NCI-H2081 (cell line): ENCODE data around the gene PAPLN.
"Not testable (repeated sequence)": the region's sequence is repeated elsewhere in the genome, so short reads cannot be mapped to it uniquely, and the experiment has no call there.

Experiments used
- DNase-seq, 2 experiments: peaks; one replicate each; lab custom pipeline; 2025; lab: John Stamatoyannopoulos, UW

The PAPLN gene

DNA sequence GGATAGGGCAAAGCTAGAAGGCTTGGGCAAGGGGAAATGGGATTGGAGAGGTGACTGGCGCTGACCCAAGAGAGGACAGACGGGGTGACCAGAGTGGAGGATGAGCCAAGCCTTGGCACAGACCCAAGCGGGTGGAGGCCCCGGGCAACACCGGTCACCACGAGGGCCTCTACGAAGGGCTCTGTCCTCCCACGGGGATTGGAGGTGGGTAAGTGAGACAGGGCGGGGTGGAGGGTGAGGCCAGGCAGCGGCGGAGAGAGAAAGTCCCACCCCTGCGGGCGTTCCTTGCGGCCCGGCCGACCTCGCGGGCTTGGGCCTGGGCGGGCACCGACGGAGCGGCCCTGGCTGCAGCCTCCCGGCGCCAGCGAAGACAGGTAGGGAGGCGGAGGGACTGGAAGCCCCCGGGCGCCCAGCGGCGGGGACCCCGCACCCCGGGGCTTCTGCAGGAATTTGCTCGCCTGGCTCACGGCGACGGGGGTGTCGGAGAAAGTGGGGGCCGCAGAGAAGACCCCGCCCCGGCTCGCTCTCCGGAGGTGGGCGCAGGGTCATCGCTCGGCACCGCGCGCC is at the start of gene PAPLN:
PAPLN (plus strand) TSS at position 288 of the 567 bp plus-strand sequence. CDS start 2,273 bp downstream, outside the sequence.
- no peak for DNase-seq

- no peak for DNase-seq
Observed at GRCh38 chr14:73188501-73188911, 48.8 kb upstream of the PAPLN start.

DNA sequence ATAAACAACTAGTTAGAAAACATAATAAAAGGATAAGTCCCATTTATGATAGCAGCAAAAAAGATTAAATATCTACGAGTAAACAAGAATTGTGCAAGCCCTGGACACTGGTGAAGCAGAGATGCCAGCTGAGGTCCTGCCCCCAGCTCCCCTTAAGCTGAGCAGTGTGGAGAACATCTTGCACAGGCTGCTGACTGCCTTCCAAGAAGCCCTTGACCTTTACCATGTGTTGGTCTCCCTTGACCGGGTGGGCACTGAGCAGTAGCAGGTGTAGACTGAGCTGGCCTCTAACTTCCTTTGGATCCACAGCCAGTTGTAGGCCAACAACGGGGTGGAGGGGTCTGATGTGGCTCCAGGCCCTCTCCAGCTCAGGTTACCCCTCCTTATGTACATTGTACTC is 47.7 kb upstream of the PAPLN start:
- DNase-seq: no peak

DNA sequence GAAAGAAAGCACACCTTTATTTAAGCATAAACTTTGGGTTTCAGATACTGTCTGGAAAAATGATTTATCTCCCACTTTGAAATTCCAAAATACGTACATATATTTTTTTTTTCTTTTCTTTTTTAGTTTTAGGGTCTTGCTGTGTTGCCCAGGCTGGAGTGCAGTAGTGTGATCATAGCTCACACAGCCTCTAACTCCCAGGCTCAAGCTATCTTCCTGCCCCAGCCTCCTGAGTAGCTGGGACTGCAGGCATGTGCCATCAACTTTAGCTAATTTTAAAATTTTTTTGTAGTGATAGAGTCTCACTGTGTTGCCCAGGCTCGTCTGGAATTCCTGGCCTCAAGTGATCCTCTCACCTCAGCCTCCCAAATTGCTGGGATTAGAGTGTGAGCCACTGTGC is 45.9 kb upstream of the PAPLN start:
- DNase-seq: no peak

DNA sequence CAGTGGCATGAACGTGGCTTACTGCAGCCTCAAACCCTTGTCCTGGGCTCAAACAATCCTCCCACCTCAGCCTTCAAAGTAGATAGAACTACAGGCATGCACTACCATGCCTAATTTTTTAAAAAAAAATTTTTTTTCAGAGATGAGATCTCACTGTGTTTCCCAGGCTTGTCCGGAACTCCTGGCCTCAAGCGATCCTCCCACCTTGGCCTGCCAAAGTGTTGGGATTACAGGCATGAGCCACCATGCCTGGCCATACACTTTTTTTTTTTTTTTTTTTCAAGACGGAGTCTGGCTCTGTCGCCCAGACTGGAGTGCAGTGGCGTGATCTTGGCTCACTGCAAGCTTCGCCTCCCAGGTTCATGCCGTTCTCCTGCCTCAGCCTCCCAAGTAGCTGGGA is 43.0 kb upstream of the PAPLN start:
- not testable (repeated sequence) for DNase-seq

DNA sequence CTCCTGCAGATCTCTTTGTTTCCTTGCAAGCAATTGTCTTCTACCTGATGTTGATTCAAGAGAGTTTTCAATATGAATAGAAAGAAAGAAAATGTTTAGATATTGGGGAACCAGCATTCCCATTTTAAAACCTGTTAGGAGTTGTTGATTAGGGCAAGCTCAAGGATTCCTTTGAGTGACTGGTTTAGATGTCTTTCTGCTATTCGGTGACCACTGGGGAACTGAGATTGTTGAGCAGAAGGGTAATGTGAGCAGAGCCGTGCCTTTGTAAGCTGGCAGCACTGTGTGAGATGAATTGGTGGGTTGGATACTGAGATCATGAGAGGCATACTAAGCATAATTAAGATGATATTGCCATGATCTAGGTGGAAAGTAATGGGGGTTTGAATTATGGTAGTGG is 39.1 kb upstream of the PAPLN start:
- DNase-seq: no peak

DNA sequence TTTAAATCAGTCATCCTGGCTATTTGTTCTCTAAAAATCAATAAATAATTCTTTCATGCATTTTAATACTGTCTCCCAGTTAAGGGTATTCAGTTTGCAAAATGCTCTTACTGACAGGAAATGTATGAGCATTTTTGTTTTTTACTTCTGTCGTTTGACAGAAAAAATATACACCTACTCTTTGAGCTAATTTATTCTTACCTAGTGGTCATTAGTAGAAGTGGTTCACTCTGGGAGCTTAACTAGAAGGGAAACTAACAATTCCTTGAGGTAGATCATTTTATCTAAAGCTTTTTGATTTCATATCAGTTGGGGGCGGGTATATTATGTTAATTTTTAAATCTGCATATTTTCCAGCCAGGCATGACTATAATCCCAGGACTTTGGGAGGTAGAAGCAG is 33.8 kb upstream of the PAPLN start:
- no peak for DNase-seq

DNA sequence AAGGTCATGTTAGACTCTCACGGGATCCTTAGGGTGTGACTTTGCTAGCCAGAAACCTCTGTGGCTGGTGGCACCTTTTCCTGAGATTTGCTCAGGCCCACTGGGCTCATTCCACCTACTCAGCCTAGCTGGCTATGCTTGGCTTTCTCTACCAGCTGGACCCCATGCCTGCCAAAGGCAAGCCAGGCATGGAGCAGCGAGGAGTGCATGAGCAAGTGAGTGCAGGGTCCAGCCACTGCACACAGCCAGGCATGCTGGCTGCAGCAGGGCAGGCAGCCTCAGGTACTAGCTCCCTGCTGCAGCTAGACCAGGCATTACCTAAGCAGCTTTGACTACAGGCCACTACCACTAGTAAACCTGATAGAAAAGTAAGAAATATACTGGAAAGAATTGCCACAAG is 29.7 kb upstream of the PAPLN start:
- no peak for DNase-seq

GRCh38 chr14:73208390-73208789 is 28.9 kb upstream of the PAPLN start:
- DNase-seq: no peak

- no peak for DNase-seq
Observed at GRCh38 chr14:73208846-73209245, 28.5 kb upstream of the PAPLN start.

DNA sequence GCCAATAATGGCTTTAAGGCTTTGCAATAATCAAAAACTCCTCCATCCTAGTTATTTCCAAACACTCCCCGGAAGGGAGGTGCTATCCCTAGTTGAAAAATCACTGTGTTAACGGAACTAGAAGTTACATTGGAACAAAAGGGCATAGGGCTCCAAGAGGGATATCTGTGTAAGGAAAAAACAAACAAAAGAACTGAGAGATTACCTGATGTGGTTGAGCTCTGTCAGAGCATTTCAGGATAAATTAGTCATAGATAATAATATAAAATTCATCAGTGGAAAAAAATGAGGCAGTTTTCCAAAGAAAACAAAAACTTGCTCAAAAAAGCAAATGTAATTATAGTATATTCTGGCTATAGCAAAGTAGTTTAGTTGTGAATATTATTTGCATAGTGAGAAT is 27.4 kb upstream of the PAPLN start:
- no peak for DNase-seq

- no peak for DNase-seq
Observed at GRCh38 chr14:73211251-73212040, 25.9 kb upstream of the PAPLN start.

GRCh38 chr14:73216030-73216429 is 21.3 kb upstream of the PAPLN start:
- DNase-seq: no peak

DNA sequence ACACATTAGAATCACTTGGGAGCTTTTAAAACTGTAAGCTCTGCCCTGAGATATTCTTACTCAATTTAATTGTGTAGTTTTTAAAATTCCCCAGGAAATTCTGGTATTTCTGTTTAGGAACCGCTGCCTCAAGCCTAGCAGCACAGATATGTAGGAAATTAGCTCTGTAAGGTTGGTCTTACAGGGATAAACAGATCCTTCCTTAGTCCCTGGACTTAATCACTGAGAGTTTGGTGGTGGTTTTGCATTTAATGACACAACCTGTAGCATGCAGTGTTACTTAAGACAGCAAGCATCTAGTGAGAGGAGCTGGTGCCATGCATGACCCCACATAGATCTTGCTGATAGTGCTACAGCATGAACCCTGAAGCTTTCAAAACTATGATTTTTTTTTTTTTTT is 19.9 kb upstream of the PAPLN start:
- DNase-seq: no peak

GRCh38 chr14:73220061-73220460 is 17.2 kb upstream of the PAPLN start:
- no peak for DNase-seq

DNA sequence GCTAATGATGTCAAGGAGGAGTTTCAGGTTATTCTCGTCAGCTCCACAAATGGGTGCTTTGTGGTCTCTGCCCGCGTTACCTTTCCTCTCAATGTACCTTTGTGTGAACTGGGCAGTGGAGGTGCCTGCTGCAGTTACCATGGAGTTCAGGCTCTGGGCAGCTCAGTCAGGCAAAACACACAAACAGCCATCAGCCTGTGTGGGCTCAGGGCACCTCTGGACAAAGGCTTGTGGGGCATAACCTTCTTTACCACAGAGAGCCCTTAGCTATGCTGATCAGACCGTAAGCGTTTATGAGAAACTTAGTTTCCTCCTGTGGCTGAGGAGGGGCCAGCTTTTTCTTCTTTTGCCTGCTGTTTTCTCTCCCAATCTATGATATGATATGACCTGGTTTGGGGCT is 16.7 kb upstream of the PAPLN start:
- DNase-seq: no peak

DNA sequence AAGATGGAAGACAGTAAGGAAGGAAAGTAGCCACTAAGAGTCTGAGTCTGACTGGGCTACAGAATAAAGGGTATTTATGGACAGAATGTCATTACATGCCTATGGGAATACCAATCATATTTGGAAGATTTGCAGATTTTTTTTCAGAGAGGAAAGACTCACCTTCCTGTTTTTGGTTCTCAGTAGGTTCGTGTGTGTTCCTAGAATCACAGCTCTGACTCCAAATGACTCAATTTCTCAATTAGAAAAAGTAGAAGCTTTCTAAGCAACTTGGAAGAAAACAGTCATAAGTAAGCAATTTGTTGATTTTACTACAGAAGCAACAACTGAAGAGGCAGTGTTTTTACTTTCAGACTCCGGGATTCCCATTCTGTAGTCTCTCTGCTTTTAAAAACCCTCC is 15.4 kb upstream of the PAPLN start:
- DNase-seq: no peak

GRCh38 chr14:73223049-73223448 is 14.3 kb upstream of the PAPLN start:
- no peak for DNase-seq

- no peak for DNase-seq
Observed at GRCh38 chr14:73225496-73225895, 11.8 kb upstream of the PAPLN start.

- no peak for DNase-seq
Observed at GRCh38 chr14:73227812-73228781, 9.2 kb upstream of the PAPLN start.

DNA sequence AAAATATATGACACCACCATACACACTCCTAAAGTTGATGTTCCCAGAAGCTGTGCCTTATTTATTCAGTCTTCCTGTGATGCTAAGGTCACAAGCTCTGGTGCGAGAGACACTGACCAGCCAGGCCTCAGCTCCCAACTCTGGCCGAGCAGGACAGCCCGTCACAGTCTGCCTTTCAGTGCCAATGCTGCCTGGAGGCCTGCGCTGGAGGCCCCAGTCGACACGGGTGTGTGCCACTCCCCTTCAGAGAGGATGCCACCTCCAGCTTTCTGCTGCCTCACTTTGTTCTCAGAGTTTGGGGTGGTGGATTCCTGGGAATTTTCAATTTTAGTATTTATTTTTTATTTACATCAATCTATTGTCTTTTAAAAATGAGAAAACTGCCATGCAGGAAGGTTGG is 7.3 kb upstream of the PAPLN start:
- DNase-seq: no peak

GRCh38 chr14:73231981-73232851 is 5.1 kb upstream of the PAPLN start:
- no peak for DNase-seq
